Left cardiac atrium (tissue), 4 donors: ENCODE data around the gene GSTT2B. TPM values are rescaled to one million over a fixed set of nuclear protein-coding genes. Genes with fewer than 3 reads are reported as not detected.
"Not testable (repeated sequence)": the region's sequence is repeated elsewhere in the genome, so short reads cannot be mapped to it uniquely, and the experiment has no call there.

Experiments used
- ATAC-seq, 2 donors: fragments of 200-7000 bp; cut with Tn5 transposase; one replicate each; pipeline ENCODE4 v1.9.1; 2020; ENCODE audit warnings: mild to moderate bottlenecking in 2 of 2, moderate library complexity in 2 of 2
- DNase-seq: peaks from one replicate; pipeline ENCODE4 v3.0.0-alpha.2; 2020
- intact Hi-C, 2 donors: fragments of 100-400 bp; cut with DNase I; formaldehyde crosslinking; loops; one replicate each; pipeline versions ENCODE4 v1.14.1 to v1.15.1; 2022 to 2023
- total RNA-seq, 2 donors: library from RNA; stranded (reverse); fragmentation: NEBNext Ultra II Directional; extraction: Animal tissue kit (Norgen Biotek cat#: 25700); gene quantifications; one replicate each; pipeline ENCODE4 v1.2.1, GENCODE V29; 2021
- donor health status: DM: no; HTN: yes; CAD: no.
- donor health status: DM: no; HTN: yes; CAD: no; lungs with severe emphysema.
- donor health status: DM: yes; HTN: yes; CAD: no.
- donor health status: Dilated cardiomyopathy.

GSTT2B gene
- total RNA-seq, 2 donors from 2014 or later = 4.8 to 7.9 TPM

GRCh38 chr22:23954991-23955305 lies 6.0 kb downstream of the GSTT2B start:
- intact Hi-C loops = loop anchor here in 1 of 2 donors (5.0 to 10.0 kb wide), 2 partner anchors 42 to 410 kb away; no protein-coding TSS in a partner anchor
- DNase-seq, ATAC-seq: not testable (repeated sequence)

DNA sequence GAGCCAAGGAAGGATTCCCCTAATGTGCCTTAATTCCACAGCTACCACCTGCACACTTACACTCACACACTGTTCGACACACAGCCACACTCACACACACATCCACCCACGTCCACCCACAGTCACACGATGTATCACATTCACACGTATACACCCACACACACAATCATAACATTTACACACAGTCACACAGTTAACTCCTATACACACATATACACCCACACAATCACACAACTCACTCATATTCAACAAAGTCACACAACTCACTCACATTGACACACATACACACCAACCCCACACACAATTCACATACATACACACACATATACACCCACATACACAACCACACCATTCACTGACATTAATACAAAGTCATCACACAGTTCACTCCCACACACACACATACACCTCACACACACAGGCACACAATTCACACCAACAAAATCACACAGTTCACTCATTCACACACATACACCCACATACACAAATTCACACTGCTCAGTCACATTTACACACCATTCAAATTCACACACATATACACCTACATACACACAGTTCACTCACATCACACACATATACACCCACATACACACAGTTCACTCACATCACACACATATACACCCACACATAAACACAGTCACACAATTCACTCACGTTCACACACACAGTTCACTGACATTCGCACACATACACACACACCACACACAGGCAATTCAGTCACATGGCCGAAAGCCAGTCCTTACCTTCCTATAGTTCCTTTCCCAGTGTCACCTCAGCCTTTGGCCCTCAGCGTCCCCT lies 6.6 kb downstream of the GSTT2B start:
- ATAC-seq, DNase-seq: not testable (repeated sequence)
- intact Hi-C loops = loop anchor here in 1 of 2 donors (5.0 to 10.0 kb wide), 2 partner anchors 43 to 410 kb away; no protein-coding TSS in a partner anchor

DNA sequence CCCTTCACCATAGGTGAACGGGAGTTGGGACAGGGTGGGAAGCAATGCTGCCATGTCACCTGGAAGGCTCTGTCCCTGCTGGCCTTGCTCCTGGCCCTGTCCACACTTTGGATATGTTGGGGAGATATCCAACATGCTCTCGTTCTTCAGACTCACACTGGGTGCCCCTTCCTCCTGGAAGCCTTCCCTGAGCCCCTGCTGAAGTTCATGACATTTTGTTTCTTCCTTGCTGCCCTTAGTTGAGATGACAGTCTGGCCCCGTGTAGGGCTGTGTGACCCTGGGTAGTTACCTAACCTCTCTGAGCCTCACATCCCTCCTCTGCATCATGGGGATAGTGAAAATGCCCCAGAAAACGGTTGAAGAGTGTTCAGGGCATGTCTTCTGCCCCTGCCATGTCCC lies 7.5 kb downstream of the GSTT2B start:
- not testable (repeated sequence) for ATAC-seq, DNase-seq
- intact Hi-C loops = loop anchor here in 1 of 2 donors (5.0 to 10.0 kb wide), 2 partner anchors 44 to 409 kb away; no protein-coding TSS in a partner anchor

DNA sequence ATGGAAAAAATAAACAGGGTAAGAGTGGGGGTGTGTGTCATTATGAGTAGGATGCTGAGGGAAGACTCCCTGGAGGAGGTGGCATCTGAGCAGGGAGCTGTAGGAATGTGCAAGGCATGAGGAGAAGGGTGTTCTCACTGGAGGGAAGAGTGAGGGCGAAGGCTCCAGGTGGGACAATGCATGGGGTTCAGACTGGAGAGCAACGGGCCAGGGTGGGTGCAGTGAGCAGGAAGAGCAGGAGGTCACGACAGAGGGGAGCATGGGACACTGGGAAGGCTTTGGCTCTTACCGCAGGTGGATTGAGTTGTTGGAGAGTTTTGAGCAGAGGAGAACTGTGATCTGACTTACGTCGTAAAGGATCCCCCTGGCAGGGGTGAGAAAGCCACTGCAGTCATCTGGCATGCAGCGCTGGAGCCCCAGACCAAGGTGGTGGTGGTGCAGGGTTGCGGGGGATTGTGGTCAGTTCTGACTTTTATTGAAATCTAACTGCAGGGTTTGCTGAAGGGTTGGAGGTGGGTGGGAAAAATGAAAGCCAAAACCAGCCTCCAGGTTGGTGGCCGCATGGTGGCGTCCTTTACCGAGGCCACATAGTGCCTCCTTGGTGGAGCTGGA lies 8.1 kb downstream of the GSTT2B start:
- ATAC-seq, DNase-seq: not testable (repeated sequence)
- intact Hi-C loops = loop anchor here in 1 of 2 donors (5.0 to 10.0 kb wide), 2 partner anchors 44 to 408 kb away; no protein-coding TSS in a partner anchor

- not testable (repeated sequence) for DNase-seq, ATAC-seq
- intact Hi-C loops = loop anchor here in 1 of 2 donors (5.0 to 10.0 kb wide), 2 partner anchors 46 to 407 kb away; no protein-coding TSS in a partner anchor
Observed at GRCh38 chr22:23951383-23951782, 9.6 kb downstream of the GSTT2B start.

DNA sequence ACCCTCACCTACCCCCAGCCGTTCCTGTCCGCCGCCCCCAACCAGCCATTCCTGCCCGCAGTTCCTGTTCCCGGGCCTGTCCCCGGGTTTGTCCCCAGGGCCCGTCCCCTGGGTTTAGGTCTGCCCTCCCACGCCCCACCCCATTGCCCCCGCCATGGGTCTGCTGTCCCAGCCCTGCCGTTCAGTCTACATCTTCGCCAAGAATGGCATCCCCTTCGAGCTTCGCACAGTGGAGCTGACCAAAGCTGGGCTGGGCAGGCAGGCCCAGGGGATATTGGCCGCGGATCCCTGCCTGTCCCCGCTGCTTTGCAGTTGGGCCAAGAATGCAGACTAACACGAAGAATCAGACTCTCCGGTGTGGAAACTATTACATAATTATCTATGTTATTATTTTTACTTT lies 11.2 kb downstream of the GSTT2B start:
- DNase-seq = not testable (repeated sequence)

DNA sequence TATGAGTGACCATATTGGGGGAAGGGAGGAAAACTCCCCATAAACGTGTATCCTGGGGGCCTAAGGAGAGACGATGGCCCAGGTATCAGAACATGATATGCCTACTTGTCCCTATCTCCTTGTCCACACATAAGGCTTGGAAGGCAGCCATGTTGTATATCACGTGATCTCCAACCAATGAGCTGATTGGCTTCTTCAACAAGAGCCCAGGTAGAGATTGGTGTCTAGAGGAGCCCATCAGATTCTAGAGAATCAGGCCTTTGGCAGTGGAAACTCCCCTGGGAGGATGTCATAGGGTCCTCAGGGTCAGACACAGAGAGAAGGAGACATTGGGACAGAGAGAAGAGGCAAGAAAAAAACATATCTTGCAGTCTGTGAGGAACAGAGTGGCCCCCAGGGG lies 13.6 kb downstream of the GSTT2B start:
- ATAC-seq, intact Hi-C loops, DNase-seq: not testable (repeated sequence)

More for the DNA sequence above, 11.2 kb downstream of the GSTT2B start:
- not testable (repeated sequence) for ATAC-seq
- intact Hi-C loops = loop anchor here in 1 of 2 donors (5.0 to 10.0 kb wide), 2 partner anchors 48 to 405 kb away; no protein-coding TSS in a partner anchor

- intact Hi-C loops, DNase-seq, ATAC-seq: not testable (repeated sequence)
Observed at GRCh38 chr22:23940166-23940565, 20.8 kb downstream of the GSTT2B start.

DNA sequence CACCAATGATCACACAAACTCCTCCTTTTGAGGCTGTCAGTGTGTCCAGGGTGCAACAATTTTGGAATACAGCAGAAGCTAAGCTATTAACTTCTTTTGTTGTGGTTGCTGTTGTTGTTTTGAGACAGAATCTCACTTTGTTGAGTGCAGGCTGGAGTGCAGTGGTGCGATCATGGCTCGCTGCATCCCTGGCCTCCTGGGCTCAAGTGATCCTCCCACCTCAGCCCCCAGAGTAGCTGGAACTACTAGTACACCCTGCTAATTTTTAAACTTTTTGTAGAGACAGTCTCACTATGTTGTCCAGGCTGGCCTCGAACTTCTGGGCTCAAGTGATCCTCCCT lies 22.0 kb downstream of the GSTT2B start:
- no peak for ATAC-seq
- DNase-seq = no peak
- intact Hi-C loops = loop anchor here in 1 of 2 donors (10.0 kb wide), 1 partner anchor 64 kb away; no protein-coding TSS in a partner anchor

GRCh38 chr22:23938328-23939016 lies 22.5 kb downstream of the GSTT2B start:
- ATAC-seq = no peak
- intact Hi-C loops = loop anchor here in 1 of 2 donors (10.0 kb wide), 1 partner anchor 64 kb away; no protein-coding TSS in a partner anchor
- no peak for DNase-seq

DNA sequence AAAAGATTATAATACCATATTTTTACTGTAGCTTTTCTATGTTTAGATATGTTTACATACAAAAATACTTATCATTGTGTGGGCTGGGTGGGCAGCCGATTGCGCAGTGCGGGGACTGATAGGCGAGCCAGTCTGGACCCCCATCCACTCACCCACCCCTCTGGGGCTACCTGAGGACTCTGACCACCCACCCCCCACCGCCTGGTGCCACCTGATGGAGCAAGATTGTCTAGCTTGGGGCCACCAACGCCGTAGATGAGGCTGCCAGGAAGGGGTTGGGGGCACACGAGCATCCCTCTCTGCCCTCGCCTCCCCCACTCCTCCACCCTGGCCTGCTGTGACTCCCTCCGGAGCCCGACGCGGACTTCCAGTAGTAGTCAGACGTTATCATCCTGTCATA lies 34.4 kb downstream of the GSTT2B start:
- intact Hi-C loops = loop anchor here in 1 of 2 donors (5.0 kb wide), 1 partner anchor 46 kb away; the partner anchor contains the start of gene DDT

DNA sequence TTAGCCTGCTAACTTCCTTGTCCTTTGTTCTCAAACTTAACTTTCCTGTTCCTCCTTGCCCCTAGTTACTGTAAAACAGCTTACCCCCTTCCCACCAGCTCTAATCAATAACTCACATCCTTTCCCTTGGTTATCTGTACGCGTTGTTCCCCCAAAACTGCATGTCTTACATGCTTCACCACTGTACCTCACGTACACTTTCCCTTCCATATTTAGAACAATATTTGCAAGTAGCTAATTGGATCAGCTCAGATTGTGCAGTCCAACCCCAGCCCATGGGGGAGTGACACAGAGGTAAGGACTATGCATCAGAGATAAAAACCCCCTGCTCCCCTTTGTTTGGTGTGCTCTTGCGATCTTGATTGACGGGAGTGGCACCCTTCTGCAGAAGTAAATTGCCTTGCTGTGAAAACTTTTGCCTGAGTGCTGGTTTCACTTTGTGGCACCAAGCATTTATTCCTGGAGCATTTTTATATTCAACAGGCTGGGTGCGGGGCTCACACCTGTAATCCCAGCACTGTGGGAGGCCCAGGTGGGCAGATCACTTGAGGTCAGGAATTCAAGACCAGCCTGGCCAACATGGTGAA lies 35.9 kb downstream of the GSTT2B start:
- intact Hi-C loops = loop anchor here in 1 of 2 donors (5.0 kb wide), 1 partner anchor 47 kb away; the partner anchor contains the start of gene DDT
- DNase-seq (no peak), ATAC-seq (no peak)

More for the DNA sequence above, 34.4 kb downstream of the GSTT2B start:
- ATAC-seq = no peak
- no peak for DNase-seq

DNA sequence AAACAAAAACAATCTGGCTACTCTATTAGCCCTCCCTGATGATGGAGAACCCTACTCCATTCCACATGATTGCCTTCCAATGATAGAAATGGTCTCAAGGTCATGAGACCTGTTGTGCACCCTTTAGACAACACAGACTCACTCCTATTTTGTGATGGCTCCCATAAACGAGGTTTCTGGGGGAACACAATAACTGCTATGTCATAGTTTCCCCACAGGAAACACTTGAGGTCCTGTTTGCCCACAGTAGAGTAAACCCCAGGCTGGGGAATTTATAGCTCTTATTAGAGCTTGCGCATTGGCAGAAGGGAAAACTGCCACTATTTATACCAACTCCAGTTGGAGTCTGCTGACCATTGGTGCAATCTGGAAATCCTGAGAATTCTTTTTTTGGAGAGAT lies 38.1 kb downstream of the GSTT2B start:
- intact Hi-C loops = no loop called here
- DNase-seq (no peak), ATAC-seq (no peak)

DNA sequence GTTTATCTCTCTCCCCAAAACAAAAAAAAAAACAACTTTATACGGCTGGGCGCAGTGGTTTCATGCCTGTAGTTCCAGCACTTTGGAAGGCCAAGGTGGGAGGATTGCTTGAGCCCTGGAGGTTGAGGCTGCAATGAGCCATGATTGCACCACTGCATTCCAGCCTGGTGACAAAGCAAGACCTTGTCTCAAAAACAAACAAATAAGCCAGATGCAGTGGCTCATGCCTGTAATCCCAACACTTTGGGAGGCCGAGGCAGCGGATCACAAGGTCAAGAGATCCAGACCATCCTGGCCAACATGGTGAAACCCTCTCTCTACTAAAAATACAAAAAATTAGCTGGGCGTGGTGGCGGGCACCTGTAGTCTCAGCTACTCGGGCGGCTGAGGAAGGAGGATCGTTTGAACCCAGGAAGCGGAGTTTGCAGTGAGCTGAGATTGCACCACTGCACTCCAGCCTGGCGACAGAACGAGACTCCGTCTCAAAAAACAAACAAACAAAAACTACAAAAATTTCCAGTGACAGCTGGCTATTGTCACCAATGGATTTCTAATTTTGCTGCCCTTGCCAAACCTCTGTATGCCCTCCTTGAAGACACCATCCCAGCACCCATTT lies 39.3 kb downstream of the GSTT2B start:
- ATAC-seq, DNase-seq, intact Hi-C loops: not testable (repeated sequence)

DNA sequence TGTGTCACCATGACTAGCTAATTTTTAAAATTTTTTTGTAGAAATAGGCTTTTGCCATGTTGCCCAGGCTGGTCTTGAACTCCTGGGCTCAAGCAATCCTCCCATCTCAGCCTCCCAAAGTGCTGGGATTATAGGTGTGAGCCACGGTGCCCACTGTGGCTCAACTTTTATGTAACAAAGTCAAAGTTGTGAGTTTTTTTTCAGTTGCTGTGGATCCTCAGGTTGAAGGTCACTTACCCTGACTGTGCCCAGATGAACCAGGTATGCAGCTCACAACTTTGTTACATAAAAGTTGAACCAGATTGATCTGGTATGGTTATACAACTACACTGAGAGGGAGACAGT lies 40.8 kb downstream of the GSTT2B start:
- DNase-seq, ATAC-seq, intact Hi-C loops: not testable (repeated sequence)

GRCh38 chr22:23915290-23915689 lies 45.7 kb downstream of the GSTT2B start:
- DNase-seq (no peak), ATAC-seq (no peak)
- intact Hi-C loops = no loop called here

DNA sequence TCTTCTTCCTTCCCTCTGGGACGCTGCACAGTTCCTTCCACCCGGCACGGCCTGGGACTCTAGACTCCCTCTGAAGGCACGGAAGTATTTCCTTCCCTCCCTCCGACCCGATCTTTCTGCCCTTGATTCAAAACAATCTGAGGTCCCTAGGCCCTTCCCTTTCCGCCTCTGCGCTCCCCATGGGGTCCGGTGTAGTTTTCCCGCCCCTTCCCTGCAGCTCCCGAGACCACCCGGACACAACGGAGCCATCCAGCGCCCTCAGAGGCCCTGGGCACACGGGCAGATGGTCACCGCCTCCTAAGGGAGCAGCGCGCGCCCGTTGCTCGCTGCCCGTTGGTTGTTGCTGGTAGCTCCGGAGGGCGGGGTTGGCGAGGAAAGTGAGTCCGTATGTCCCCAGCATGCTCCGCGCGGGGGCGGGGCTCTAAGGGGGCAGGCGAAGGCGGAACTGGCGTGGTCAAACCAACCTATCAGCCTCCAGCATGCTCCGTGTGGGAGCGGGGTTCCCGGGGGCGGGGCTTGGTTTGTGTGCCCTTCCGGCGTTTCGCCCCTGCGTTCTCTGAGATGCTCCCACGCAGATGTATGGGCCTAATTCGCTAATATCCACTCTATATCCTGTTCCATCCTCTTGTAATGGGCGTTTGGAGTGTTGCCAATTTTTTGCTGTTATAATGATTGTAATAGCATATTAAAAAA lies 47.2 kb downstream of the GSTT2B start:
- DNase-seq = peak; percentile 100
- ATAC-seq = peak; percentile 99 to 100
- intact Hi-C loops = no loop called here

- intact Hi-C loops = no loop called here
Observed at GRCh38 chr22:23913306-23913660, 47.7 kb downstream of the GSTT2B start.

More at GRCh38 chr22:23913306-23913660, 47.7 kb downstream of the GSTT2B start:
- DNase-seq (no peak), ATAC-seq (no peak)
